ENCODE data around the gene RAPGEF4. TPM values are rescaled to one million over a fixed set of nuclear protein-coding genes. Genes with fewer than 3 reads are reported as not detected.

RAPGEF4 gene
- polyA plus RNA-seq, 1 experiment, result 1.3 TPM

- Histone ChIP-seq H3K4me3 (ENCODE audit: low read depth, low read length) (no peak overlapping the region), H3K27me3 (ENCODE audit: control insufficient read depth, insufficient read depth, low read length) (no peaks in the 10 kb centered on the region), H3K9me3 (ENCODE audit: control insufficient read depth, insufficient read depth, low read length) (no peaks in the 10 kb centered on the region), H3K27ac (ENCODE audit: low read depth, low read length) (no peak overlapping the region)
- no peak for DNase-seq (ENCODE audit: low read depth, low spot score)
- no peak for TF ChIP-seq CTCF (IDR thresholded peaks at IDR 0.05; ENCODE audit: low read depth, low read length)
- ChIA-PET POLR2A (no interaction called here), CTCF (interaction anchor here (0.7 to 1.4 kb wide), 4 partner anchors 22 to 211 kb away, joined by 3 to 8 read pairs (median 4); no protein-coding TSS in a partner anchor)
Observed at GRCh38 chr2:172999641-173000386, 264.2 kb downstream of the RAPGEF4 start.

GRCh38 chr2:173001664-173002604 is 266.3 kb downstream of the RAPGEF4 start:
- Histone ChIP-seq H3K27me3 (ENCODE audit: control insufficient read depth, insufficient read depth, low read length) (no peaks in the 10 kb centered on the region), H3K4me3 (ENCODE audit: low read depth, low read length) (no peak overlapping the region), H3K9me3 (ENCODE audit: control insufficient read depth, insufficient read depth, low read length) (no peaks in the 10 kb centered on the region), H3K27ac (ENCODE audit: low read depth, low read length) (no peak overlapping the region)
- TF ChIP-seq CTCF (IDR thresholded peaks at IDR 0.05; ENCODE audit: low read depth, low read length), result no peak
- no peak for DNase-seq (ENCODE audit: low read depth, low spot score)
- ChIA-PET CTCF (interaction anchor here (0.6 to 1.4 kb wide), 2 partner anchors 31 to 196 kb away, joined by 3 to 4 read pairs; no protein-coding TSS in a partner anchor), POLR2A (no interaction called here)

GRCh38 chr2:173002751-173003541 is 267.3 kb downstream of the RAPGEF4 start:
- H3K27ac ChIP-seq (ENCODE audit: low read depth, low read length), result no peak overlapping the region
- POLR2A ChIA-PET, result no interaction called here
- TF ChIP-seq CTCF (IDR thresholded peaks at IDR 0.05; ENCODE audit: low read depth, low read length), result no peak
- no peak for DNase-seq (ENCODE audit: low read depth, low spot score)
- H3K4me3 ChIP-seq (ENCODE audit: low read depth, low read length), result no peak overlapping the region
- CTCF ChIA-PET, result interaction anchor here (0.6 to 1.5 kb wide), 7 partner anchors 10 to 445 kb away, joined by 3 to 6 read pairs (median 4); no protein-coding TSS in a partner anchor
- H3K9me3 ChIP-seq (ENCODE audit: control insufficient read depth, insufficient read depth, low read length), result no peaks in the 10 kb centered on the region
- no peaks in the 10 kb centered on the region for H3K27me3 ChIP-seq (ENCODE audit: control insufficient read depth, insufficient read depth, low read length)

GRCh38 chr2:173008786-173009185 is 273.1 kb downstream of the RAPGEF4 start:
- Histone ChIP-seq H3K27me3 (ENCODE audit: control insufficient read depth, insufficient read depth, low read length) (no peaks in the 10 kb centered on the region), H3K9me3 (ENCODE audit: control insufficient read depth, insufficient read depth, low read length) (no peaks in the 10 kb centered on the region), H3K27ac (ENCODE audit: low read depth, low read length) (no peak overlapping the region), H3K4me3 (ENCODE audit: low read depth, low read length) (no peak overlapping the region)
- TF ChIP-seq CTCF (IDR thresholded peaks at IDR 0.05; ENCODE audit: low read depth, low read length), result no peak
- CTCF ChIA-PET, result interaction anchor here (0.7 to 4.5 kb wide), 5 partner anchors 8 to 77 kb away, joined by 3 to 18 read pairs (median 5); no protein-coding TSS in a partner anchor
- no peak for DNase-seq (ENCODE audit: low read depth, low spot score)
- POLR2A ChIA-PET, result no interaction called here
